Endothelial cell of umbilical vein (primary cell): Measurements from ENCODE around the gene CRY2. TPM values are rescaled to one million over a fixed set of nuclear protein-coding genes. Genes with fewer than 3 reads are reported as not detected.

Experiments used
- BruUV-seq: library from RNA; stranded (reverse); fragments of 400-500 nt; replicated peaks from 2 replicates; lab custom pipeline; 2021; lab: Mats Ljungman, UMichigan
- CTCF ChIA-PET: fragments of 300-600, 350-600 bp; sonication (Branson Sonifier 250); formaldehyde crosslinking; loops from one replicate; lab custom pipeline; 2021; ENCODE audit warnings: antibody characterized with exemption, inconsistent platforms; lab: Charles Lee
- POLR2A ChIA-PET: fragments of 300-600, 350-600 bp; sonication (Branson Sonifier 250); formaldehyde crosslinking; loops from one replicate; lab custom pipeline; 2021; ENCODE audit warnings: antibody characterized with exemption, inconsistent platforms; lab: Charles Lee
- DNase-seq: peaks from one replicate; pipeline ENCODE4 v3.0.0-alpha.2; 2011; ENCODE audit warnings: low read depth, low spot score
- FAIRE-seq: peaks from 2 replicates; lab custom pipeline; 2011; peaks lifted over from hg19 to GRCh38; lab: Jason Lieb, UNC
- H2AFZ ChIP-seq: 2 replicates; pipeline ENCODE4 v1.6.0; 2012; ENCODE audit warnings: low read depth, low read length, control low read depth, inconsistent platforms
- H3K27ac ChIP-seq: 2 replicates; pipeline ENCODE4 v1.5.1; 2011; ENCODE audit warnings: low read depth, mild to moderate bottlenecking, control low read depth, low read length, moderate library complexity; ENCODE audit not compliant: insufficient read depth
- H3K27me3 ChIP-seq, 2 experiments: 2 replicates each; pipeline versions ENCODE4 v1.6.0 to v1.6.1; 2011; ENCODE audit warnings: low read length in 2 of 2, mixed read lengths in 1 of 2; ENCODE audit not compliant: control insufficient read depth in 2 of 2, insufficient read depth in 2 of 2
- H3K36me3 ChIP-seq, 2 experiments: 2 replicates in 1 of 2; 3 replicates in 1 of 2; pipeline ENCODE4 v1.5.1; 2011; ENCODE audit warnings: low read length in 2 of 2, mild to moderate bottlenecking in 1 of 2, moderate library complexity in 1 of 2; ENCODE audit not compliant: control insufficient read depth in 2 of 2, insufficient read depth in 2 of 2; ENCODE audit errors: extremely low read depth in 1 of 2
- H3K4me1 ChIP-seq: 3 replicates; pipeline ENCODE4 v1.5.1; 2011; ENCODE audit warnings: mild to moderate bottlenecking, low read length; ENCODE audit not compliant: control insufficient read depth, insufficient read depth; ENCODE audit errors: extremely low read depth
- H3K4me2 ChIP-seq: 2 replicates; pipeline ENCODE4 v1.6.1; 2011; ENCODE audit warnings: low read length, control low read depth, mixed read lengths; ENCODE audit not compliant: insufficient read depth
- H3K4me3 ChIP-seq, 3 experiments: fragments of 200-600 bp in 1 of 3; sonication (generic), shearing (Covaris generic) in 1 of 3; replicated peaks in 1 of 3; 2 replicates each; pipeline ENCODE4 v1.5.1; 2011 to 2016; ENCODE audit warnings: control low read depth in 3 of 3, low read length in 3 of 3, mild to moderate bottlenecking in 2 of 3, inconsistent platforms in 1 of 3, low read depth in 1 of 3, moderate library complexity in 1 of 3; ENCODE audit not compliant: insufficient read depth in 1 of 3
- H3K79me2 ChIP-seq: 2 replicates; pipeline ENCODE4 v1.6.0; 2012; ENCODE audit warnings: low read length, inconsistent platforms; ENCODE audit not compliant: control insufficient read depth, insufficient read depth
- H3K9ac ChIP-seq: replicated peaks from 2 replicates; pipeline ENCODE3; 2011; ENCODE audit warnings: low read length, control low read depth; ENCODE audit not compliant: insufficient read depth; ENCODE audit errors: extremely low read depth
- H3K9me1 ChIP-seq: replicated peaks from 3 replicates; pipeline ENCODE4 v1.6.0; 2011; ENCODE audit warnings: mild to moderate bottlenecking, low read length; ENCODE audit not compliant: control insufficient read depth, insufficient read depth; ENCODE audit errors: extremely low read depth
- H3K9me3 ChIP-seq: replicated peaks from 2 replicates; pipeline ENCODE4 v1.5.1; 2012; ENCODE audit warnings: low read length, inconsistent platforms; ENCODE audit not compliant: control insufficient read depth, insufficient read depth
- H4K20me1 ChIP-seq: replicated peaks from 2 replicates; pipeline ENCODE3; 2011; ENCODE audit warnings: mild to moderate bottlenecking, low read length; ENCODE audit not compliant: control insufficient read depth, insufficient read depth; ENCODE audit errors: extremely low read depth
- EZH2 ChIP-seq: IDR thresholded peaks from 2 replicates; pipeline ENCODE4 v1.6.1; 2012; ENCODE audit warnings: borderline replicate concordance, low read depth, mild to moderate bottlenecking, moderate library complexity, low read length, inconsistent platforms; ENCODE audit not compliant: severe bottlenecking
- FOS ChIP-seq: IDR thresholded peaks from 2 replicates; pipeline ENCODE4 v1.6.1; 2011; ENCODE audit warnings: mild to moderate bottlenecking, low read length, moderate library complexity, borderline replicate concordance; ENCODE audit not compliant: insufficient read depth
- MYC ChIP-seq: IDR thresholded peaks from one replicate; pipeline ENCODE4 v1.6.1; 2011; ENCODE audit warnings: mild to moderate bottlenecking, low read depth, low read length
- POLR2AphosphoS5 ChIP-seq: IDR thresholded peaks from 2 replicates; pipeline ENCODE4 v1.6.1; 2012; ENCODE audit warnings: low read depth, mild to moderate bottlenecking, control low read depth, low read length, moderate library complexity; ENCODE audit not compliant: insufficient read depth
- dilution Hi-C: fragments of 300-500 bp; cut with MboI; formaldehyde crosslinking; loops from one replicate; pipeline ENCODE4 v1.15.0; 2019; ENCODE audit warnings: low sequenced_read_pairs; ENCODE audit not compliant: extremely low pct_ligation_motif_present
- intact Hi-C: fragments of 100-400 bp; cut with micrococcal nuclease; formaldehyde crosslinking; loops from one replicate; pipeline ENCODE4 v1.10.0; 2022
- polyA plus RNA-seq, 4 experiments: library from polyadenylated mRNA; depleted of rRNA in 3 of 4; stranded (reverse) in 3 of 4; unstranded in 1 of 4; fragments of >200 nt; gene quantifications; 2 replicates each; pipeline versions ENCODE4 v1.2.1 to v1.2.3, GENCODE V29; 2011 to 2012; ENCODE audit warnings: missing spikeins in 1 of 4
- total RNA-seq: library from RNA; stranded (reverse); gene quantifications from 2 replicates; pipeline ENCODE4 v1.2.3, GENCODE V29; 2021

Gene CRY2
- total and polyA plus RNA-seq, 2 donors (not counting 3 experiments of a cell fraction or from before 2014, with no cell fraction given) = 7.7 to 11.7 TPM

- Histone ChIP-seq H2AFZ (peak overlapping the region; percentile 40), H3K27ac (peak overlapping the region; percentile 66), H3K4me3 (peak overlapping the region; percentile 35 to 55 (median 55)), H3K36me3 (peaks cover 0 to under 1% of the 10 kb centered on the region in 2 experiments), H3K27me3 (no peaks in the 10 kb centered on the region), H4K20me1 (no peaks in the 10 kb centered on the region), H3K79me2 (peaks cover 27% of the 10 kb centered on the region), H3K9me1 (no peaks in the 10 kb centered on the region), H3K9ac (peak overlapping the region; percentile 84), H3K9me3 (no peaks in the 10 kb centered on the region), H3K4me1 (peaks cover 36% of the 10 kb centered on the region), H3K4me2 (peak overlapping the region; percentile 65)
- CTCF ChIA-PET = interaction anchor here (0.9 to 3.5 kb wide), 4 partner anchors 10 to 1711 kb away, joined by 4 to 23 read pairs (median 5); no protein-coding TSS in a partner anchor
- intact Hi-C loops (loop anchor here (1.0 kb wide), 3 partner anchors 34 to 658 kb away; no protein-coding TSS in a partner anchor), dilution Hi-C loops (no loop called here)
- POLR2A ChIA-PET = interaction anchor here (1.1 to 1.2 kb wide), 2 partner anchors 147 to 202 kb away, joined by 3 read pairs; no protein-coding TSS in a partner anchor
- peak; percentile 59 for DNase-seq
- no peak for TF ChIP-seq POLR2AphosphoS5
- TF ChIP-seq MYC = peak; percentile 19
- BruUV-seq = TSS peak; percentile 49
- FAIRE-seq = peak; percentile 50
These were observed 41.8 kb upstream of the CRY2 start for GRCh38 chr11:45805305-45806071.

DNA sequence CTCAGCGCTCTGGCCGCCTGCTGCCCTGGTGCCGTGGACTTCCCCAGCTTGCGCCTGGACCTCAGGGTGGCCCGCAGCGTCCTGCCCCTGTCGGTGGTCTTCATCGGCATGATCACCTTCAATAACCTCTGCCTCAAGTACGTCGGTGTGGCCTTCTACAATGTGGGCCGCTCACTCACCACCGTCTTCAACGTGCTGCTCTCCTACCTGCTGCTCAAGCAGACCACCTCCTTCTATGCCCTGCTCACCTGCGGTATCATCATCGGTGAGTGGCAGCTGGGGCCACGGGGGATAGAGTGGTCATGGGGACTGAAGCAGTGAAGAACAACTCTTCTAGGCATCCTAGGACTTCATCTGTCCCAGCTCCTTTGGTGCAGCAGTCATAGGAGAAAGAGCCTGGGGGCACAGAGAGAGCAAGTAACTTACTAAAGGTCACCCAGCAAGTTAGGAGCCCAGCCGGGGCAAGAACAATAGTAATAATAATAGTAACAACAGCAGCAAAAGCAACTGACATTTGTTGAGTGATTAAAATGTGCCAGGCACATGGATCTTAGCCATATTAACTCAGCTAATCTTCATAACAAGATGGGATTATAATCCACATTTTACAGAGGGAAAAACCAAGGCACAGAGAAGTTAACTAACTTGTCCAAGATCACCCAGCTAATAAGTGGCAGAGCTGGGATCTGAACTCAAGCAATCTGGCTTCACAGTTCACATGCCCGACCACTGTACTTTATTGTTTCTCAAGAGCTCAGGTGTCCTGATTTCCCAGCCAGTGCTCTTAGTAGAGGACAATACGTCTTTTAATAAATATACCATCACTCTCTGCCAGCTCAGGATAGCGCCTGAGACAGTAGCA, 41.0 kb upstream of the CRY2 start:
- DNase-seq = no peak

More for the DNA sequence above, 41.0 kb upstream of the CRY2 start:
- Histone ChIP-seq H3K27ac (no peak overlapping the region), H2AFZ (no peak overlapping the region), H3K4me3 (peak overlapping the region in 2 of 3 experiments; percentile 55), H3K4me1 (peaks cover 36% of the 10 kb centered on the region), H4K20me1 (no peaks in the 10 kb centered on the region), H3K9ac (no peak overlapping the region), H3K27me3 (no peaks in the 10 kb centered on the region), H3K79me2 (peaks cover 27% of the 10 kb centered on the region), H3K4me2 (peak overlapping the region; percentile 65), H3K9me3 (no peaks in the 10 kb centered on the region), H3K36me3 (peaks cover 4 to 7% of the 10 kb centered on the region in 2 experiments), H3K9me1 (no peaks in the 10 kb centered on the region)
- TF ChIP-seq EZH2 = no peak
- no peak for TF ChIP-seq FOS
- BruUV-seq = no TSS peak
- FAIRE-seq = no peak
- dilution Hi-C loops (no loop called here), intact Hi-C loops (no loop called here)
- CTCF ChIA-PET = interaction anchor here (0.9 to 3.5 kb wide), 3 partner anchors 10 to 36 kb away, joined by 5 to 23 read pairs (median 5); no protein-coding TSS in a partner anchor
- POLR2A ChIA-PET = interaction anchor here (1.1 kb wide), 1 partner anchor 202 kb away, joined by 3 read pairs; no protein-coding TSS in a partner anchor
